Panc1 (cell line): Measurements from ENCODE around the gene MAEA. TPM values are rescaled to one million over a fixed set of nuclear protein-coding genes. Genes with fewer than 3 reads are reported as not detected.

ENCODE experiments used
- ATAC-seq: fragments of 200-7000 bp; cut with Tn5 transposase; 2 replicates; pipeline ENCODE4 v1.9.1; 2020; ENCODE audit warnings: mild to moderate bottlenecking, moderate library complexity
- BruUV-seq: library from RNA; stranded (reverse); fragments of 400-500 nt; replicated peaks from 2 replicates; lab custom pipeline; 2021; lab: Mats Ljungman, UMichigan
- CTCF ChIA-PET: fragments of 300-600 bp; sonication (Branson Sonifier 250); formaldehyde crosslinking; loops from one replicate; lab custom pipeline; 2022; ENCODE audit warnings: antibody characterized with exemption; lab: Charles Lee
- POLR2A ChIA-PET: fragments of 300-600 bp; sonication (Branson Sonifier 250); formaldehyde crosslinking; loops from one replicate; lab custom pipeline; 2022; ENCODE audit warnings: antibody characterized with exemption; lab: Charles Lee
- DNase-seq: peaks from one replicate; pipeline ENCODE4 v3.0.0-alpha.2; 2010; ENCODE audit warnings: low read depth, low spot score
- H3K27ac ChIP-seq: 2 replicates; pipeline ENCODE4 v1.5.1; 2011; ENCODE audit warnings: mild to moderate bottlenecking, low read length, inconsistent platforms
- H3K27me3 ChIP-seq: fragments of 200-500 bp; sonication (Bioruptor generic); 2 replicates; pipeline ENCODE4 v1.6.0; 2014; ENCODE audit warnings: low read length, inconsistent platforms; ENCODE audit not compliant: control insufficient read depth, insufficient read depth
- H3K36me3 ChIP-seq: fragments of 200-500 bp; sonication (Bioruptor generic); 2 replicates; pipeline ENCODE4 v1.5.1; 2014; ENCODE audit warnings: inconsistent platforms, mild to moderate bottlenecking, low read length, moderate library complexity; ENCODE audit not compliant: control insufficient read depth, insufficient read depth
- H3K4me1 ChIP-seq: 2 replicates; pipeline ENCODE4 v1.5.1; 2011; ENCODE audit warnings: inconsistent platforms, mild to moderate bottlenecking, low read length, moderate library complexity; ENCODE audit not compliant: control insufficient read depth, insufficient read depth
- H3K4me3 ChIP-seq, 2 experiments: 2 replicates each; pipeline ENCODE4 v1.5.1; 2011 to 2012; ENCODE audit warnings: low read depth in 2 of 2, low read length in 2 of 2, mild to moderate bottlenecking in 2 of 2, inconsistent platforms in 1 of 2, moderate library complexity in 1 of 2
- H3K9me3 ChIP-seq: fragments of 200-500 bp; sonication (Bioruptor generic); 2 replicates; pipeline ENCODE4 v1.5.1; 2014; ENCODE audit warnings: low read depth, mild to moderate bottlenecking, inconsistent platforms, low read length, moderate library complexity; ENCODE audit not compliant: control insufficient read depth, insufficient read depth
- CTCF ChIP-seq: fragments of 450-650 bp; IDR thresholded peaks from 2 replicates; pipeline ENCODE4 v1.5.1; 2017; ENCODE audit warnings: mild to moderate bottlenecking
- POLR2AphosphoS5 ChIP-seq: IDR thresholded peaks from 2 replicates; pipeline ENCODE4 v1.6.1; 2012; ENCODE audit warnings: mild to moderate bottlenecking, low read depth, low read length, moderate library complexity
- REST ChIP-seq, 2 experiments: IDR thresholded peaks; 2 replicates each; pipeline ENCODE4 v1.6.1; 2011 to 2012; ENCODE audit warnings: low read depth in 2 of 2, control low read depth in 1 of 2, low read length in 1 of 2, mild to moderate bottlenecking in 1 of 2, moderate library complexity in 1 of 2; ENCODE audit not compliant: insufficient read depth in 1 of 2
- SIN3A ChIP-seq: IDR thresholded peaks from 2 replicates; pipeline ENCODE4 v1.6.1; 2012; ENCODE audit warnings: low read depth, mild to moderate bottlenecking, low read length, moderate library complexity, borderline replicate concordance; ENCODE audit not compliant: insufficient read depth
- TCF7L2 ChIP-seq: IDR thresholded peaks from 2 replicates; pipeline ENCODE4 v1.6.1; 2011; ENCODE audit warnings: mild to moderate bottlenecking, low read depth, low read length, inconsistent platforms
- in situ Hi-C: cut with HindIII; loops from 2 replicates; pipeline ENCODE4 v1.10.0; 2016; ENCODE audit warnings: low sequenced_read_pairs, low pct_unique_long_range_greater_than_20kb
- intact Hi-C: fragments of 100-400 bp; cut with micrococcal nuclease; formaldehyde crosslinking; loops from one replicate; pipeline ENCODE4 v1.10.0; 2022; ENCODE audit not compliant: unreplicated experiment
- total RNA-seq: library from RNA; stranded (reverse); gene quantifications from one replicate; pipeline ENCODE4 v1.2.1, GENCODE V29; 2021; ENCODE audit not compliant: unreplicated experiment

Gene MAEA
- total RNA-seq, 1 experiment from 2014 or later, result 62.3 TPM

GRCh38 chr4:1363513-1363912 is 73.8 kb downstream of the MAEA start:
- Histone ChIP-seq H3K27ac (no peak overlapping the region), H3K9me3 (no peaks in the 10 kb centered on the region), H3K4me3 (no peak overlapping the region), H3K4me1 (no peaks in the 10 kb centered on the region), H3K27me3 (no peaks in the 10 kb centered on the region), H3K36me3 (no peaks in the 10 kb centered on the region)
- in situ Hi-C loops, result no loop called here
- ATAC-seq (no peak), DNase-seq (no peak)
- intact Hi-C loops, result no loop called here
- no peak for TF ChIP-seq REST (IDR thresholded peaks at IDR 0.05; ENCODE audit: insufficient read depth in 1 of 2, low read depth in 2 of 2, low read length in 1 of 2)
- TF ChIP-seq CTCF, result no peak
- no peak for TF ChIP-seq POLR2AphosphoS5
- TF ChIP-seq TCF7L2, result no peak
- TF ChIP-seq SIN3A, result no peak
- BruUV-seq, result no TSS peak
- ChIA-PET POLR2A (no interaction called here), CTCF (no interaction called here)

- DNase-seq, result no peak
- Histone ChIP-seq H3K4me3 (no peak overlapping the region), H3K9me3 (no peaks in the 10 kb centered on the region), H3K36me3 (no peaks in the 10 kb centered on the region), H3K27ac (no peak overlapping the region), H3K27me3 (no peaks in the 10 kb centered on the region), H3K4me1 (no peaks in the 10 kb centered on the region)
- no peak for TF ChIP-seq SIN3A
- no peak for TF ChIP-seq CTCF
- TF ChIP-seq TCF7L2, result no peak
- no peak for TF ChIP-seq REST (IDR thresholded peaks at IDR 0.05; ENCODE audit: insufficient read depth in 1 of 2, low read depth in 2 of 2, low read length in 1 of 2)
- no peak for TF ChIP-seq POLR2AphosphoS5
- CTCF ChIA-PET, result no interaction called here
- in situ Hi-C loops, result no loop called here
- no peak for ATAC-seq
- intact Hi-C loops, result no loop called here
- POLR2A ChIA-PET, result no interaction called here
- BruUV-seq, result no TSS peak
Observed at GRCh38 chr4:1364217-1364616, 74.5 kb downstream of the MAEA start.
